Measurements from ENCODE around the gene FAM53A. TPM values are rescaled to one million over a fixed set of nuclear protein-coding genes. Genes with fewer than 3 reads are reported as not detected.
"Not testable (repeated sequence)": the region's sequence is repeated elsewhere in the genome, so short reads cannot be mapped to it uniquely, and the experiment has no call there.

Gene FAM53A
- total RNA-seq, 4 donors from 2014 or later = 1.3 to 3.2 TPM; not detected in 2

- Histone ChIP-seq H3K4me3 (no peak overlapping the region), H3K4me1 (no peaks in the 10 kb centered on the region), H3K9me3 (no peaks in the 10 kb centered on the region), H3K27ac (no peak overlapping the region), H3K27me3 (no peaks in the 10 kb centered on the region), H3K36me3 (no peaks in the 10 kb centered on the region)
- TF ChIP-seq POLR2A (IDR thresholded peaks at IDR 0.05) (no peak), CTCF (IDR thresholded peaks at IDR 0.05) (no peak)
- no peak for DNase-seq
- intact Hi-C loops (cut with DNase I; ENCODE audit: low total_unique reads) = no loop called here
Measured at GRCh38 chr4:1608821-1609500, 75.2 kb downstream of the FAM53A start.

- no peak overlapping the region for H3K4me3 ChIP-seq
- no peaks in the 10 kb centered on the region for H3K9me3 ChIP-seq
- H3K27me3 ChIP-seq = no peaks in the 10 kb centered on the region
- intact Hi-C loops (cut with DNase I; ENCODE audit: low total_unique reads) = no loop called here
- no peak for DNase-seq
- TF ChIP-seq POLR2A (IDR thresholded peaks at IDR 0.05) (no peak), CTCF (IDR thresholded peaks at IDR 0.05) (no peak)
- no peaks in the 10 kb centered on the region for H3K36me3 ChIP-seq
- H3K4me1 ChIP-seq = no peaks in the 10 kb centered on the region
- no peak overlapping the region for H3K27ac ChIP-seq
Measured at GRCh38 chr4:1608196-1608820, 75.8 kb downstream of the FAM53A start.

GRCh38 chr4:1607436-1608195 is 76.5 kb downstream of the FAM53A start:
- intact Hi-C loops (cut with DNase I; ENCODE audit: low total_unique reads); H3K9me3 ChIP-seq; H3K36me3 ChIP-seq; H3K4me1 ChIP-seq; H3K4me3 ChIP-seq; DNase-seq; H3K27ac ChIP-seq; H3K27me3 ChIP-seq: not testable (repeated sequence)

- Histone ChIP-seq H3K4me3 (no peak overlapping the region), H3K36me3 (no peaks in the 10 kb centered on the region), H3K9me3 (no peaks in the 10 kb centered on the region), H3K4me1 (no peaks in the 10 kb centered on the region), H3K27ac (no peak overlapping the region), H3K27me3 (no peaks in the 10 kb centered on the region)
- intact Hi-C loops (cut with DNase I; ENCODE audit: low total_unique reads) = no loop called here
- TF ChIP-seq CTCF (IDR thresholded peaks at IDR 0.05) (peak in 2 of 4 experiments; percentile 10 to 25), POLR2A (IDR thresholded peaks at IDR 0.05) (no peak)
- DNase-seq = no peak
Measured at GRCh38 chr4:1604706-1605205, 79.4 kb downstream of the FAM53A start.

- TF ChIP-seq POLR2A (IDR thresholded peaks at IDR 0.05) (no peak), CTCF (IDR thresholded peaks at IDR 0.05) (no peak)
- no peak overlapping the region for H3K27ac ChIP-seq
- H3K27me3 ChIP-seq = no peaks in the 10 kb centered on the region
- no peaks in the 10 kb centered on the region for H3K36me3 ChIP-seq
- H3K4me3 ChIP-seq = no peak overlapping the region
- no peaks in the 10 kb centered on the region for H3K4me1 ChIP-seq
- DNase-seq = no peak
- intact Hi-C loops (cut with DNase I; ENCODE audit: low total_unique reads) = no loop called here
- no peaks in the 10 kb centered on the region for H3K9me3 ChIP-seq
Measured at GRCh38 chr4:1604181-1604705, 79.9 kb downstream of the FAM53A start.
